ENCODE results near the gene ITPK1.

GRCh38 chr14:92956961-92957360 is 158.8 kb downstream of the ITPK1 start:
- TF ChIP-seq TAF1 (IDR thresholded peaks at IDR 0.05; ENCODE audit: low read depth, low read length) (no peak), POLR2AphosphoS5 (IDR thresholded peaks at IDR 0.05; ENCODE audit: low read depth, low read length) (no peak), POLR2A (IDR thresholded peaks at IDR 0.05; ENCODE audit: low read depth, low read length) (no peak), SPI1 (IDR thresholded peaks at IDR 0.05; ENCODE audit: low read depth, low read length) (no peak)
